Stimulated activated CD8-positive, alpha-beta memory T cell treated with anti-CD3 and anti-CD28 coated beads, Interleukin-4, amount 100 ng/mL, for 4 hours (primary cell): ENCODE results near the gene PPP1R1B.
"Not testable (repeated sequence)": the region's sequence is repeated elsewhere in the genome, so short reads cannot be mapped to it uniquely, and the experiment has no call there.

Experiments
- DNase-seq, 2 donors: peaks; one replicate each; pipeline ENCODE4 v3.0.0-alpha.2; 2020; ENCODE audit warnings: low read depth in 2 of 2, low spot score in 1 of 2

Gene PPP1R1B

DNA sequence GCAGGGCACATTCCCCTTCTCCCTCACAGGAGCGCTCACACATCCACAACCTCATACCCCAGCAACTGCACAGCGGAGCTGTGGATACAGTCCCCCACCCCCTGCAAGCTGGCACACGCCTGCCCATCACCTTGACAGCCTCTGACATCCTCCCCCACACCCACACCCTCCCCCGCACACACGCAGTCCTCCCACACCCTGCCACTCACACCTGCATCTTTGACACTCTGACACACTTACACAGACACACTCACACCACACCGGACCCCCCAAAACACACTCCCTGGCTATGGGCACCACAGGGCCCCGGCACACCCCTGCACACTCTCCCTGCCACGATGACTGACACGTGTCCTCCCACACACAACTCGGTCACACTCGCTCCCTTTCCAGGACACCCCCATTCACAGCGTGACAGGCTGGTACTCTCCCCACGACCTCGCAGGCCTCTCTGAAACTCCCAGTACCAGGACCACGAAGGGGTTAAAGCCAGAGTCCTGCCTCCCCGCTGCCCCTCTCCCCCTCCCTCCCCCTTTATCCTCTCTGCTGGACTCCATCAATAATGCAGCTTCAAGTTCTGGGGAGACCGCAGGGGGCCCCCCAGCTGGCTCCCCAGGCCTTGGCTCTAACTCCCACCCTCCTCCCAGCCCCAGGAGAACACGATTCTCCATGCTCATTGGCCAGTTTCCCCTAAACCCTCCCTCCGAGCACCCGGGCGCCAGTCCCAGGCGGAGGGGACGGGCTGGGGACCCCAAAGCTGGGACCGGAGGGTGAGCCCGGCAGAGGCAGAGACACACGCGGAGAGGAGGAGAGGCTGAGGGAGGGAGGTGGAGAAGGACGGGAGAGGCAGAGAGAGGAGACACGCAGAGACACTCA, at the start of gene PPP1R1B:
TSS of gene PPP1R1B (plus strand) at position 782 of the 876 bp plus-strand sequence. CDS start 441 bp downstream, outside the sequence.
- no peak for DNase-seq

DNA sequence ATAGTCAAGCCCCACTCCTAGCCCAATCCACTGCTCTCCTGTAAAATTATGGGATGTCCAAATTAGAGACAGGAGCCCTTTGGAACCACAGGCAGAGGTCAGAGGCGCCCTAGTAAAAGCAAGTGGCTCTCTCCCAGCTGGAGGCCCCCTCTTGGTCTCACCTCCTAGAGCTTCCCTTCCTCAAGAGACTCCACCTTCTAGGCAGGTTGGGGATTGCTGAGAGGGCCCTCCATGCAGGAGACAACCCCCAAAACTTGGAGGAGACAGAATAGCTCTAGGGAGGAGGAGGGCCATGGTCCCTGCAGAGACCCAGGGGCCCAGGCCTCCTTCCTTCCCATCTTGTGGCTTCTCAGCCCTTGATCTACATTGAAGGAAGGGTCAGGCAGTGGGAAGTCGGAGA, 48.5 kb upstream of the PPP1R1B start:
- no peak for DNase-seq

DNA sequence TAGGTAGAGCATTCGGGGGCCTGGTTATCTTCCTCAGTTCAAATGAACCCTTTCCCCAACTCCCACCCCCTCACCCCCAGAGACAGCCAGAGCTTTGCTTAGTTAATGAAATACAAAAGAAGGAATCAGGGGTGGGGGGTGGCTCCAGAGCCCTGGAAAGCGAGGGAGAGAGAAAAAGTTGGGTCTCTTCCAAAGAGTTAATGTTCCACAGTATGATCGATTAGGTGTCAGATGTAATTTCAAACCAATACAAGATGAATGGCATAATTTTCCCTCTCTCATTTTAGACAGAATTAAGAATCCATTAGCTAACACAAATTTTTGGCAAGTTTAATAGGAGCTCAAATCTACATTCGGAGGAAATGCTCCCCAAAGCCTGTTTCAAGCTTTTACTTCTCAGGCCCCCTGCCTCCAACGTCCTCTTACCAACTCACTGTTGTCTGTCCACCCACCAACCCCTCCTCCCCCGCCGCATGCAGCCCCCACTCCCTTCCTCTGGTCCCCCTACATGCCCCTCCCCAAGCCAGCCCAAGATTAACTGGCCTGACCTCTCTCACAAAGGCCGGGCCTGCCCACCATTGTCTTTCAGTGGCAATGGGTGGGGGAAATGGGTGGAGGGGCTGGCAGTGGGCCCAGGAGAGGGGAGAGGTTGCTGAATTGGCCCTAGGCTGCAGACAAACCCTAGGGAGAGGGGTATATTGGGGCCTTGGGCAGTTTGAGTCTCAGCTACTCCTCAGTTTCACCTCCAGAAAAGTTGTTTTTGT, 47.3 kb upstream of the PPP1R1B start:
- DNase-seq = no peak

DNA sequence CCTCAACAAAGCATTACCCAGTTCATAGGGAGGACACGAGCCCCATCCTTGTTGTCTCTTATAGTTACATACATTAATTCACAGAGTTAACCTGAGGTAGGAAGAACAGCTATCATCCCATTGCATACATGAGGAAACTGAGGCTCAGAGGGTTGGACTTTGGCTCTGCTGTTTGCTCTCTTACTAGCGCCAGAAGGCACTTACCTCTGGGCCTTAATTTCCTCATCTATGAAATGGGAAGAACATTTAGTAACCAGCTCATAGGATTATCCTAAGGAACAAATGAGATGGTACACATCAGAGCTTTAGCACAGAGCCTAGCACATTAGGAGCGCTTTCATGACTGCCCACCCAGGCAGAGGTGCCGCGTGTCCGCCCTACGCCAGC, 46.7 kb upstream of the PPP1R1B start:
- no peak for DNase-seq

DNA sequence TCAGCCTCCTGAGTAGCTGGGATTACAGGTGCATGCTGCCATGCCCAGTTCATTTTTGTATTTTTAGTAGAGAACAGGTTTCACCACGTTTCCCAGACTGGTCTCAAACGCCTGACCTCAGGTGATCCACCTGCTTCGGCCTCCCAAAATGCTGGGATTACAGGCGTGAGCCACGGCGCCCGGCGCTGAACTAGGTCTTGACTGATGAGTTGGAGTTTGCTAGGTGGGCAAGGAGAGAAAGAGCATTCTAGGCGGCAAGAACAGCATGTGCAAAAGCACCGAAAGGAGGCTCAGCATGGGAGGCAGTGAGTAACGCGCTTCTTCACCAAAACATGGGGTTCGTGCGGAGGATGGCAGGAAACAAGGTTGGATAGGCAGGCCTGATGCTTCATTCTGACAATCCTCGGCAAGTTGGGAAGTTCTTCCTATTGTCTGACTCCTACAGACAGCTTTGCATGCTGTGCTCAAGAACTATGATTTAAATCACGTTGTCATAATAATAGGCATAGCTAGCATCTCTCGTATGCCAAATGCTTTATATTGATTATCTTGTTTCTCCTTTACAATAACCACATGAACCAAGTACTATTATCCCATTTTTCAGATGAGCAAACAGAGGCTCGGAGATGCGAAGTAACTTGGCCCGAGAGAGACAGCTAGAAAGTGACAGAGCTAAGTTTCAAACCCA, 45.5 kb upstream of the PPP1R1B start:
- DNase-seq = no peak

DNA sequence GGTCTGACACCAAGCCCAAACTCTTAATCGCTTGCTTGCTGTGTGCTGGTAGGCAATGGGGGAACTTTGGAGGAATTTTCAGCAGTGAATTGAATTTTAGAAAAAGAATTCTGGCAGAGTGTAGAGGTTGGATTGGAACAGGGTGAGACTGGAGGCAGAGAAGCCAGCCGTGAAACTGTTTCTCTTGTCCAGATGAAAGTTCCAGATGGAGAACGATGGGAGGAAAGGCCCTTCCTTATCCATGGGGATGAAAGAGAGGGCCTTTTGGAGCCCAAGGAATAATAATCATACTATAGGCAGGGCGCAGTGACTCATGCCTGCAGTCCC, 45.0 kb upstream of the PPP1R1B start:
- DNase-seq = no peak

DNA sequence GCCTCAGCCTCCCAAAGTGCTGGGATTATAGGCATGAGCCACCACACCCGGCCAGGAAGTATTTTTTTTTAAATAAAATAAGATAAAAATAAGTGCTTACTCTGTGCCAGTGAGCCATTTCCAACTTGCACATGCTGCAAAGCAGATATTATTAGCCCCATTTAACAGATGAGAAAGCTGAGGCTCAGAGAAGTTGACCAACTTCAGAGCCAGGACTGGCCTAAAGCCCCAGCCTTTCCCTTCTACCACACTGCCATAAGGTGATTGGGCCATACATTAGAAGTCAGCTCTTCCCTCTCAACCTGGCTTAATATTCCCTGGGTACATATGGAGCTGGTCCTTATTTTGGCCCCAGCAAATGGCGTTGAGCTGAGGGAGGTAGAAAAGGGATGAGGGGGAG, 44.1 kb upstream of the PPP1R1B start:
- DNase-seq = no peak

DNA sequence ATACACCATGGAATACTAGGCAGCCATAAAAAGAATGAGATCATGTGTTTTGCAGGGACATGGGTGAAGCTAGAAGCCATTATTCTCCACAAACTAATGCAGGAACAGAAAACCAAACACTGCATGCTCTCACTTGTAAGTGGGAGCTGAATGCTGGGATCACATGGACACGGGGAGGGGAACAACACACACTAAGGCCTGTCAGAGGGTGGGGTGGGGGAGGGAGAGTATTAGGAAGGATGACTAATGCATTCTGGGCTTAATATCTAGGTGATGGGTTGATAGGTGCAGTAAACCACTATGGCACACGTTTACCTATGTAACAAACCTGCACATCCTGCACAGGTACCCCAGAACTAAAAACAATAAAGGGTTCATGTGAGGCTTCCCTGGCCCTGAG, 36.6 kb upstream of the PPP1R1B start:
- not testable (repeated sequence) for DNase-seq

DNA sequence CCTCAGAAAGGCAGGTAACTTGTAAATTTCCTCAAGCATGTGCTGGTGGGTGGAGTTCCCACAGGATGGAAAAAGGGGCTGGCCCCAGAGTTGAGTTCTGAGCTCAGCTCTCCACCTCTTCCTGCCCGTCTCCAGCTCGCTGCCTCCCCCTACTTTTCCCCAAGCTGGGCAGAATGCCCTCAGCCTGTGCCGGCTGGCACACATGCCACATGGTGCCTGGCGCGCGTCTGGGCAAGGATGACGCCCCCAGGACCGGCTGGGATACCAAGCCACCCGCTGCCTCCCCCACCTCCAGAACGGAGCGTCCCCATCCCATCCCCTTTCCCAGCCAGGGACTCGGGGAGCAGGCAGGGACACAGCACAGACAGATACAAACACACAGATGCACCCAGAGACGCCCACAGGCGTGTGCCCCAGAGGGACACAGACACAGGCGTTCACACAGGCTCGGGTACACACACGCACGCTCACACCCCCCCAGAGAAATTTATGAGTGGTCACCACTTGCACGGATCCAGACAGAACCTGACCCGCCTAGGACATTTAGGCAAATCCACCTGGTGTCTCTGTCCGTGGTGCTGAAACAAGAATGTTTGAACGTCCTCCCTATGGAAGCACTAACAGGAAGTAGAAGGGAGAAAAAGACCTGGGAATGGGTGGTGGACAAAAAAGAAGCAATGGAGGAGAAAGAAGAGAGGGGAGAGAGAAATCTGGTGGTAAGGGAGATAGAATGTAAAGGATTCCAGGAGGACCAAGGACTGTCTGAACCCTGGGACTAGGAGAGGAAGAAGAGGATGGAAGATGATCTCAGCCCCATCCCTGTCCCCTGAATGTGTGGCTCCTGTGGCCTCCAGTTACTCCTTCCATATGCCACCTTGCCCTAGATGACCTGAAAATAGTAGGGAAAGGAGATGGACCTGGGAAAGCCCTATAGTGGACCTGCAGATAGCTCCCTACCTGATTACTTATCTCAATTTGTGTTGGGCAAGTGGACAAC, 34.5 kb upstream of the PPP1R1B start:
- DNase-seq = no peak

DNA sequence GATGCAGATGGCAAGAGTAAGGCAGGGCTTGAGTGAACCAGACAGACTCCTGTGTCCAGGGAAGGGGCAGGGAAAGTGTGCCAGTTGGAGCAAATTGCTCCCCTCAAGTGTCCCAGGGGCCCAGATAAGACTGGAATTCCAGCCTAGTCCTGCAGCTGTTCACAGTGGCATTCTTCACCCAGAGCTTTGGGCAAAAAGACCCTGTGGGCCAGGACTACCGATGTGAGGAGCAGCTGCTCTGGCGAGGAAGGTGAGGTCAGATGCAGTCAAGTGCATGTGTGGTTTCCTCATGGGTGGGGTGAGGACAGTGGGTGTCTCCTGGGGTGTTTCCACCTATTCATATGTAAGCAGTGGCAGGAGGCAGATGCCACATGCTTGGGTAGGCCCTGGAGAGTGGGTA, 33.4 kb upstream of the PPP1R1B start:
- DNase-seq = no peak

DNA sequence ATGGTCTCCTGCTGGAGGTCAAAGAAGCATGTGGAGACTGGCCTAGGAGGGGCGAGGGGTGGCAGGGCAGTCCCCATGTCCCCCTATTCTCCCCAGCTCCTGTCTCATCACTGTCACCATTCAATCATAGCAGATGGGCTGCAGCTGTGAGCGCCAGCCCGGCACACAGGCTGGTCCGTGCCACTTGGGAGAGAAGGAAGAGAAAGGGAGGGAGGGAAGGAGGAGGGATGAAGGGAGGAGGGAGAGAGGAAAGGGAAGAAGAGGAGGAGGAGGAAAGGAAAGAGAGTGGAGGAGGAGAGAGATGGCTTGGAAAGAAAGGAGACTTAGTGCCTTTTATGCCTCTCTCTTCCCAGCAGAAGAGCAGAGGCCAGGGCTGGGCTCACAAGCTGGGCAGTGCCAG, 31.5 kb upstream of the PPP1R1B start:
- no peak for DNase-seq

DNA sequence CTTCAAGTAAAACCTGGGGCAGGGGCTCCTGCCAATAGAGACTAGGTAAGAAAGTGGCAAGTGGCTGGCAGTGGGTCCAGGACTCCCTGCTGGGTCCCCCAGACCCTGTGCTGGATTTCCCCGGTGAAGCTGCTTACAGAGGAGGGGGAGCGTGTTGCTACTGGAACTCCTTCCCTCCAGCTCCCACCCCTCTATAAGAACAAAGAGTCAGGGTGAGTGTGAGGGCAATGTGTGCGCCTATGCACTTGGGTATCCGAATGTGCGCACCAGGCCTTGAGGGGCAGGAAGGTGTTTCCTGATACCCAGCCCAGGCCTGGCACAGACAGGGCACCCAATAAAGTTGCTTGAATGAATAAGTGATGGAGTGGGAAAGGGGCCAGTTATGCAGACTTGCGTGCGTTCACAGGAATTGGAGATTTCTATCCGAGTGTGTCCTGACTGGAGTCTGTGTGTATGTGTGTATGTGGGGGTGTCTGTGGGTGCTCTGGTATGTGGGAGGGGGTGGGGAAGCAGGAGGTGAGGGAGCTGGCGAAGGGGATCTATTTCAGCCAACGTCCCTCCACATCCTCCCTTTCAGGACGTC, 30.7 kb upstream of the PPP1R1B start:
- DNase-seq = no peak

DNA sequence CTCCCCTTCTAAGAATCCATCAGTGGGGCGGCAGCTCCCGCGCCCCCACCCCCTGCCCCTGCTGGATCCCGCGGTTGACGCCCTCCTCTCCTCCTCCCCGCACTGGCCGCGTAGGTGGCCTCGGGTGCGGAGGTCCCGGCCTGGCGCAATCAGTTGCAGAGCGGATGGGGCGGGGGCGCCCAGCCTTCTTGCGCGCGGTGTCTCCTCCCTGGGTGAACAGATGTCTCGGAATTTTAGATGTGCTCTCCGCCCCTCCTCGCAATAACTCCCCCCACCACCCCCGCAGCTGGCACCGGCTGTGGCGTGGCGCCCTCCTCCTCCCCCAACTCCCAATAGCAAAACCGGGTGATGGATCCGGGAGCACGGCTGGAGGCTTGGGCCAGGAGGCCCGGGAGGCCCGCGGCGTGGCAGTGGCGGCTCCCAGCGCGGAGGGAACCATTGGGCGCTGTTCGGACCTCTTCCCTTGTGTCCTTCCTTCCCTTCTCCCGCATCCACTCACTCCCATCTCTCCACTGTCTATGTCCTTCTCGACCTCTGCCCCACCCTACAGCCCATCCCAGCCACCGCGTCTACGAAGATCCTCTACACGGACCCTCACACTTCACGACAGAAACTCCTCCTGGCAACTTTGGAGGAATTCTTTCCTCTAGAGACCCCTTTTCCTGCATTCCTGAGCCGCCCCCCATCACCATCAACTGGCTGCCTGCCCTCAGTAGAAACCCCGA, 30.0 kb upstream of the PPP1R1B start:
- DNase-seq = no peak

DNA sequence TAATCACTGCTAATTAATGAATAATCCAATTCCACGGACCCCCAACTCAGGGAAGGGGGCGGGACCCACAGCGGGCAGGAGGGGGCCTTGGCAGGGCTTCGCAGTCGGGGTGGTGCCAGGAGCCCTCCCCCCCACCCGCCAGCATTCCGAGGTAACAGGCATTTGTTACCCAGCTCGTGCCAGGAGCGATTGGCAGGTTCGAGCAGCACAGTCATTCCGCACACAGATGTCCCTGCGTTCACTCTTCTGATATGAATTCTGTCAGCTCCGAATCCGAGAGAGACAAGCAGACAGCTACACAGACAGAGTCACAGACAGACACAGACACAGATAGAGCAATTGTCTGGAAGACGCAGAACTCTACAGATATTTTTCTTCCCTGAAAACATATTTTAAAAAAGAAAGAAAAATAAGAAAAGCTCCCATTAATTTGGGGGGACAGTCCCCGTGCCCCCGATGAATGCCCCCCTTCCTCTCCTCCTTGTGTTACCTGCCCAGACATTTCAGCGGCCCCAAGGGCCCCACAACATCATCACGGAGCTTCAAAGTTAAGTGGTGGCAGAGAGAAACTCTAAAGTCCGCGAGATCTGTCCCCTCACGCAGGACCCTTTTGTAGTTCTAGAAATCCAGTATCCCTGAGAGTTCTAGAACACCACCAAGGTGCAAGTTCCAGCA, 29.2 kb upstream of the PPP1R1B start:
- DNase-seq = no peak

DNA sequence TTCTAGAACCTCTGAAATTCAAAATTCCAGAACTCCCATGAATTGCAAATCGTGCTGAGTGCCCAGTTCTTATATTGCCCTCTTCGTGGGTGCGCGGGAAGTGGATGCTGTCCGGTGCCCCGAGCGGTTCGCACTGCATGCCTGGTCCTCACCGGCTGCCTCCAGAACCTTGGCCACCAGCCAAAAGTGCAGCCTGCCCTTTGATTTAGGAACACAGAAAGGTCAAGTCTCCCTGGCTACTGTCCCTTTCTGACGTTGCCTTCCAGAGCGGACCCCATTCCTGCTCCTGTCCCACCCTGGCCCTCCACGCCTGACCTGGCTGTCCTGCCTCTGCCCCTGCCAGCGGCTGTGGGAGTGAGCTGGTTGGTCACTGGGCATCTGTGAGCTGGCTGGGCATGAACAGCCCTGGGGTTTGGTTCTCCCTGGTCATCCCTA, 28.7 kb upstream of the PPP1R1B start:
- DNase-seq = no peak

DNA sequence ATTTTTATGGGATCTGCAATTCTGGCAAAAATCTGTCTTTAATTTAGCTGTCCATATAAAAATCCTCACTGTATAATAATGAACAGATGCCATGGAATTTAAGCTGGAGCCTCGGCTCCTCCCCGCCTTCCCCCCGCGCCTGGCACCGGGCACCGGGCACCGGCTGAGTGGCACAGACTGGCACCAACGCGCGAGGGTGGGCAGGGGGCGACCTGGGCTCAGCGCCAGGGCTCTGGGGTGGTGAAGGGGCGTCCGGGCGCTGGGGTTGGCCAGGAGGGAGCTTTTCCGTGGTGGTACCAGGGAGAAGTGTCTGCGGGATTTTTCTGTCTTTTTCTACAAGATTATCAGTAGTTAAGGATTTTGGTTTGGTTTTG, 28.1 kb upstream of the PPP1R1B start:
- DNase-seq = no peak

DNA sequence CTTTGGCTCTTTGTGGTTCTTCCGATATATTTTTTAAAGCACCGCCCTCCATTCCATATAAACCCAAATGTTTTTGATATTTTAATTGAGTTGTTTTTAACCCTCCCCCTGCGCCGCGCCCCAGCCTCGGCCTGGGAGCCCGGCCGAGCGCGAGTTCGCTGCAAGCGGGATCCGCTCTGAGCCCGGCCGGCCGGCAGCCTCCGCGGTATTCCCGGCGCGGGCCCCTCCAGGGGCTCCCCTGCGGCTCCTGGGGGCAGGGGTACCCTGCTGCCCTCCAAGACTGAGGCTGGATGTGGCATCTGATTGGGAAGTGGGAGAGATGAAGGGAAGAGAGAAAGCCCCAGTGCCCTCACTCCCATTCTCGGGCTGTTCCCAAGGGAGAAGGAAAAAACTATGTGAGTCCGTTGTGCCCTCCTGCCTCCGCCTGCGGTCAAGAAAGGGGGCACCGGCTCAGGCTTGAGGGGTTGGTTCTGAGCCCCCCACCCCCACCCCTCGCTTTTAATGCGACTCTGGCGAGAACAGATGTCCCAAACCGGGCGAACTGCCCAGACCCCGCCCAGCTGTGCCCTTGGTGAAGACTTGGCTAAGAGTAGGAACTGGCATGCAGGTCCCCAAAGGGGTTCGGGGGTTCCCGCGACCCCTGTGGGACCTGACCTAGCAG, 27.6 kb upstream of the PPP1R1B start:
- DNase-seq = no peak

DNA sequence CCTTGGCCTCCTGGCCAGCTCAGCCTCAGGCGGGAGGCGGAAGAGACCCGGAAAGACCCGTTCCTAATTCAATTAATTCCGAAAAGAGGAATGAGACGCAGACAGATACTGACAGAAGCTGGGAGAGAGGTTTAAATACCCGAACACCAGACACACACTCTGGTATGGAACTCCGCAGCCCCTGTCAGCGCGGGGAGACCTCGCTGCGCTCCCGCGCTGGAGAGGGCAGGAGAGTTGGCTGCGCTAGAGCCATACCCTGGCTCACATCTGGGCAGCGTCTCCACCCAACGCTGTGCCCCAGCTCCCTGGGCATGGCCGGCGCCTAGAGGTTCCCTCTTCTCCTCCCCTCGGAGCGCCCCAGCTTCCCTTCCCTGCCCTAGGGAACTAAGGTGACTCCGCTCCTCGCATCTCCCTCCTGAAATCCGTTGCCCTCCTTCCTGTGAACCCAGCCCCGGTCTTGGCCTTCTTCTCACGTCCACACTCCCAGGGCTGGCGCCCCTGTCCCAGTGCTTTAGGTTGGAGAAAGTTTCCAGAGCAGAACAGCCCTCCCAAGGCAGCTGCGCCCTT, 27.0 kb upstream of the PPP1R1B start:
- DNase-seq = no peak
